ENCODE measurements around the gene IGDCC3.

- TF ChIP-seq POLR2A (IDR thresholded peaks at IDR 0.05) (no peak), CTCF (IDR thresholded peaks at IDR 0.05) (no peak)
Observed at GRCh38 chr15:65329288-65329983, 48.4 kb downstream of the IGDCC3 start.

Measured in tibial nerve (tissue), 3 donors.